MCF 10A (cell line): ENCODE data around the gene TMEM179. TPM values are rescaled to one million over a fixed set of nuclear protein-coding genes. Genes with fewer than 3 reads are reported as not detected.

Source experiments
- BruUV-seq: library from RNA; stranded (reverse); fragments of 400-500 nt; replicated peaks from 2 replicates; lab custom pipeline; 2021; lab: Mats Ljungman, UMichigan
- CTCF ChIA-PET: fragments of 300-600 bp; sonication (Branson Sonifier 250); formaldehyde crosslinking; extraction: SDS; loops from one replicate; lab custom pipeline; 2021; ENCODE audit warnings: antibody characterized with exemption, inconsistent platforms; lab: Yijun Ruan, JAX
- POLR2A ChIA-PET: fragments of 300-600, 350-650 bp; sonication (Branson Sonifier 250); formaldehyde crosslinking; extraction: SDS; loops from one replicate; lab custom pipeline; 2020; ENCODE audit warnings: antibody characterized with exemption, inconsistent platforms; lab: Yijun Ruan, JAX
- DNase-seq: peaks from one replicate; pipeline ENCODE4 v3.0.0-alpha.2; 2018; ENCODE audit not compliant: unreplicated experiment
- H3K27ac Mint-ChIP-seq: one replicate; pipeline ENCODE4 v1.8.0; 2022; ENCODE audit warnings: mild to moderate bottlenecking, low read depth, mixed read lengths; ENCODE audit not compliant: unreplicated experiment
- H3K27me3 Mint-ChIP-seq: one replicate; pipeline ENCODE4 v1.8.0; 2022; ENCODE audit warnings: mixed read lengths; ENCODE audit not compliant: insufficient read depth, unreplicated experiment
- H3K36me3 Mint-ChIP-seq: one replicate; pipeline ENCODE4 v1.8.0; 2022; ENCODE audit warnings: mild to moderate bottlenecking, moderate library complexity, mixed read lengths; ENCODE audit not compliant: insufficient read depth, unreplicated experiment
- H3K4me1 Mint-ChIP-seq: one replicate; pipeline ENCODE4 v1.8.0; 2022; ENCODE audit warnings: mixed read lengths; ENCODE audit not compliant: insufficient read depth, unreplicated experiment
- H3K4me3 Mint-ChIP-seq: one replicate; pipeline ENCODE4 v1.8.0; 2022; ENCODE audit warnings: mild to moderate bottlenecking, moderate library complexity, mixed read lengths; ENCODE audit not compliant: unreplicated experiment
- H3K9me3 Mint-ChIP-seq: one replicate; pipeline ENCODE4 v1.8.0; 2022; ENCODE audit warnings: mixed read lengths; ENCODE audit not compliant: unreplicated experiment
- intact Hi-C: fragments of 100-400 bp; cut with micrococcal nuclease; formaldehyde crosslinking; loops from 2 replicates; pipeline ENCODE4 v1.14.1; 2022
- total RNA-seq: library from RNA; stranded (reverse); gene quantifications from 2 replicates; pipeline ENCODE4 v1.2.3, GENCODE V29; 2022
- TF ChIP-seq, protein P1 (sequence below): fragments of 200-600 bp; IDR thresholded peaks from one replicate; pipeline ENCODE4 v1.8.0; 2022; ENCODE audit warnings: antibody characterized with exemption, mild to moderate bottlenecking; ENCODE audit not compliant: unreplicated experiment

Gene TMEM179
- total RNA-seq, 1 experiment from 2014 or later: not detected

- Mint-ChIP-seq H3K27ac (no peak overlapping the region), H3K27me3 (no peaks in the 10 kb centered on the region), H3K36me3 (no peaks in the 10 kb centered on the region), H3K4me3 (no peak overlapping the region), H3K4me1 (no peaks in the 10 kb centered on the region), H3K9me3 (no peaks in the 10 kb centered on the region)
- DNase-seq: no peak
- TF ChIP-seq, protein P1, sequence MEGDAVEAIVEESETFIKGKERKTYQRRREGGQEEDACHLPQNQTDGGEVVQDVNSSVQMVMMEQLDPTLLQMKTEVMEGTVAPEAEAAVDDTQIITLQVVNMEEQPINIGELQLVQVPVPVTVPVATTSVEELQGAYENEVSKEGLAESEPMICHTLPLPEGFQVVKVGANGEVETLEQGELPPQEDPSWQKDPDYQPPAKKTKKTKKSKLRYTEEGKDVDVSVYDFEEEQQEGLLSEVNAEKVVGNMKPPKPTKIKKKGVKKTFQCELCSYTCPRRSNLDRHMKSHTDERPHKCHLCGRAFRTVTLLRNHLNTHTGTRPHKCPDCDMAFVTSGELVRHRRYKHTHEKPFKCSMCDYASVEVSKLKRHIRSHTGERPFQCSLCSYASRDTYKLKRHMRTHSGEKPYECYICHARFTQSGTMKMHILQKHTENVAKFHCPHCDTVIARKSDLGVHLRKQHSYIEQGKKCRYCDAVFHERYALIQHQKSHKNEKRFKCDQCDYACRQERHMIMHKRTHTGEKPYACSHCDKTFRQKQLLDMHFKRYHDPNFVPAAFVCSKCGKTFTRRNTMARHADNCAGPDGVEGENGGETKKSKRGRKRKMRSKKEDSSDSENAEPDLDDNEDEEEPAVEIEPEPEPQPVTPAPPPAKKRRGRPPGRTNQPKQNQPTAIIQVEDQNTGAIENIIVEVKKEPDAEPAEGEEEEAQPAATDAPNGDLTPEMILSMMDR: no peak
- intact Hi-C loops: no loop called here
- CTCF ChIA-PET: interaction anchor here (0.5 to 3.1 kb wide), 4 partner anchors 25 to 570 kb away, joined by 3 to 10 read pairs (median 4); no protein-coding TSS in a partner anchor
- no TSS peak for BruUV-seq
- POLR2A ChIA-PET: no interaction called here
These were observed 43.0 kb upstream of the TMEM179 start for GRCh38 chr14:104647467-104648043.

GRCh38 chr14:104644656-104645378 is 40.2 kb upstream of the TMEM179 start:
- intact Hi-C loops: no loop called here
- Mint-ChIP-seq H3K4me3 (no peak overlapping the region), H3K27me3 (no peaks in the 10 kb centered on the region), H3K9me3 (no peaks in the 10 kb centered on the region), H3K36me3 (no peaks in the 10 kb centered on the region), H3K27ac (no peak overlapping the region), H3K4me1 (no peaks in the 10 kb centered on the region)
- ChIA-PET CTCF (interaction anchor here (0.9 kb wide), 1 partner anchor 107 kb away, joined by 4 read pairs; no protein-coding TSS in a partner anchor), POLR2A (no interaction called here)
- TF ChIP-seq, protein P1: no peak
- BruUV-seq: no TSS peak
- no peak for DNase-seq

- H3K9me3 Mint-ChIP-seq: no peaks in the 10 kb centered on the region
- H3K27ac Mint-ChIP-seq: no peak overlapping the region
- DNase-seq: no peak
- H3K36me3 Mint-ChIP-seq: no peaks in the 10 kb centered on the region
- no peak overlapping the region for H3K4me3 Mint-ChIP-seq
- TF ChIP-seq, protein P1: no peak
- H3K27me3 Mint-ChIP-seq: no peaks in the 10 kb centered on the region
- no TSS peak for BruUV-seq
- intact Hi-C loops: no loop called here
- no peaks in the 10 kb centered on the region for H3K4me1 Mint-ChIP-seq
- ChIA-PET POLR2A (no interaction called here), CTCF (no interaction called here)
These were observed 39.6 kb upstream of the TMEM179 start for GRCh38 chr14:104644091-104644635.

- ChIA-PET CTCF (interaction anchor here (0.7 kb wide), 1 partner anchor 324 kb away, joined by 3 read pairs; no protein-coding TSS in a partner anchor), POLR2A (no interaction called here)
- no TSS peak for BruUV-seq
- Mint-ChIP-seq H3K9me3 (no peaks in the 10 kb centered on the region), H3K27me3 (peaks cover 7% of the 10 kb centered on the region), H3K4me3 (no peak overlapping the region), H3K27ac (no peak overlapping the region), H3K36me3 (no peaks in the 10 kb centered on the region), H3K4me1 (no peaks in the 10 kb centered on the region)
- TF ChIP-seq, protein P1: no peak
- no peak for DNase-seq
- intact Hi-C loops: no loop called here
These were observed 38.7 kb upstream of the TMEM179 start for GRCh38 chr14:104643306-104643705.
